GM12878 (cell line): ENCODE results near the gene CRYL1. TPM values are rescaled to one million over a fixed set of nuclear protein-coding genes. Genes with fewer than 3 reads are reported as not detected.

Experiments
- ATAC-seq: fragments of 200-7000 bp; cut with Tn5 transposase; 3 replicates; pipeline ENCODE4 v1.9.1; 2020; ENCODE audit warnings: mild to moderate bottlenecking, moderate library complexity
- BruUV-seq: library from RNA; stranded (reverse); fragments of 400-500 nt; replicated peaks from 2 replicates; lab custom pipeline; 2021; lab: Mats Ljungman, UMichigan
- CTCF ChIA-PET: fragments of 300-600 bp; sonication (Branson Sonifier 250); formaldehyde crosslinking; extraction: SDS; loops from one replicate; lab custom pipeline; 2021; ENCODE audit warnings: inconsistent platforms; lab: Yijun Ruan, JAX
- POLR2A ChIA-PET: fragments of 350-600 bp; formaldehyde crosslinking; extraction: SDS; loops from one replicate; lab custom pipeline; 2021; ENCODE audit warnings: inconsistent platforms; lab: Charles Lee
- RAD21 ChIA-PET: fragments of 300-600 bp; sonication (Branson Sonifier 250); formaldehyde crosslinking; loops from one replicate; lab custom pipeline; 2023; ENCODE audit warnings: antibody characterized with exemption; ENCODE audit not compliant: unreplicated experiment; lab: Charles Lee
- SMC1A ChIA-PET: fragments of 300-600 bp; sonication (Branson Sonifier 250); formaldehyde crosslinking; loops from one replicate; lab custom pipeline; 2023; ENCODE audit not compliant: unreplicated experiment, uncharacterized antibody; lab: Charles Lee
- DNase-seq: peaks from one replicate; pipeline ENCODE4 v3.0.0-alpha.2; 2011; ENCODE audit warnings: low read depth, low spot score
- FAIRE-seq: peaks from 3 replicates; lab custom pipeline; 2011; peaks lifted over from hg19 to GRCh38; lab: Jason Lieb, UNC
- H2AFZ ChIP-seq: 2 replicates; pipeline ENCODE4 v1.6.0; 2011; ENCODE audit warnings: low read depth, low read length, control low read depth; ENCODE audit not compliant: control insufficient read depth
- H3K27ac ChIP-seq: 2 replicates; pipeline ENCODE4 v1.5.1; 2011; ENCODE audit warnings: control low read depth; ENCODE audit not compliant: control insufficient read depth, insufficient read depth
- H3K27me3 ChIP-seq, 2 experiments: replicated peaks in 1 of 2; 2 replicates each; pipeline versions ENCODE4 v1.6.0 to v1.6.1; 2011; ENCODE audit warnings: low read length in 1 of 2; ENCODE audit not compliant: control insufficient read depth in 2 of 2, insufficient read depth in 2 of 2
- H3K36me3 ChIP-seq, 2 experiments: 2 replicates each; pipeline ENCODE4 v1.5.1; 2011; ENCODE audit warnings: low read length in 1 of 2; ENCODE audit not compliant: control insufficient read depth in 2 of 2, insufficient read depth in 2 of 2
- H3K4me1 ChIP-seq: 2 replicates; pipeline ENCODE4 v1.6.1; 2011; ENCODE audit warnings: mild to moderate bottlenecking, low read length, moderate library complexity, mixed read lengths; ENCODE audit not compliant: control insufficient read depth, insufficient read depth
- H3K4me2 ChIP-seq: 2 replicates; pipeline ENCODE4 v1.6.0; 2011; ENCODE audit warnings: control low read depth; ENCODE audit not compliant: control insufficient read depth, insufficient read depth
- H3K4me3 ChIP-seq: fragments of 200-600 bp; sonication (generic); 2 replicates; pipeline ENCODE4 v1.5.1; 2016
- H3K79me2 ChIP-seq: 2 replicates; pipeline ENCODE4 v1.6.0; 2011; ENCODE audit warnings: low read length; ENCODE audit not compliant: control insufficient read depth, insufficient read depth
- H3K9ac ChIP-seq: 2 replicates; pipeline ENCODE4 v1.8.0; 2011; ENCODE audit warnings: low read length, control low read depth, mixed read lengths; ENCODE audit not compliant: control insufficient read depth, insufficient read depth
- H3K9me3 ChIP-seq: replicated peaks from 3 replicates; pipeline ENCODE4 v1.5.1; 2011; ENCODE audit warnings: mild to moderate bottlenecking, low read length; ENCODE audit not compliant: control insufficient read depth, insufficient read depth
- H4K20me1 ChIP-seq: 2 replicates; pipeline ENCODE4 v1.6.0; 2011; ENCODE audit not compliant: control insufficient read depth, insufficient read depth
- ATF7 ChIP-seq: fragments of 450-650 bp; IDR thresholded peaks from 2 replicates; pipeline ENCODE4 v1.6.1; 2016; ENCODE audit warnings: low read depth, mild to moderate bottlenecking
- BCL3 ChIP-seq: IDR thresholded peaks from 2 replicates; pipeline ENCODE4 v1.6.1; 2011; ENCODE audit warnings: borderline replicate concordance, low read depth, mild to moderate bottlenecking, moderate library complexity, low read length; ENCODE audit not compliant: insufficient read depth, poor library complexity, severe bottlenecking
- GABPA ChIP-seq: IDR thresholded peaks from 2 replicates; pipeline ENCODE4 v1.6.1; 2014; ENCODE audit warnings: antibody characterized with exemption, low read depth, mild to moderate bottlenecking, inconsistent platforms
- PBX3 ChIP-seq: IDR thresholded peaks from 2 replicates; pipeline ENCODE4 v1.6.1; 2011; ENCODE audit warnings: mild to moderate bottlenecking, low read depth, low read length, moderate library complexity; ENCODE audit not compliant: insufficient replicate concordance
- STAT1 ChIP-seq: fragments of 450-650 bp; conservative IDR thresholded peaks from 2 replicates; pipeline ENCODE4 v1.6.1; 2014; ENCODE audit warnings: antibody characterized with exemption, mild to moderate bottlenecking
- ZNF687 ChIP-seq: fragments of 450-650 bp; IDR thresholded peaks from 2 replicates; pipeline ENCODE4 v1.6.1; 2017; ENCODE audit warnings: mild to moderate bottlenecking, moderate library complexity
- WGBS: methylation state at CpG from one replicate; pipeline ENCODE4 v1.1.6; 2016; ENCODE audit warnings: low lambda C conversion rate; ENCODE audit not compliant: insufficient replicate concordance, insufficient coverage; ENCODE audit errors: missing lambda C conversion rate; 5-methylcytosine and 5-hydroxymethylcytosine counted together
- in situ Hi-C: fragments of 300-500 bp; cut with MboI; formaldehyde crosslinking; loops from 9 replicates; pipeline ENCODE4 v1.14.3; 2018; ENCODE audit warnings: mixed read lengths
- intact Hi-C: fragments of 100-400 bp; cut with micrococcal nuclease; formaldehyde crosslinking; loops from one replicate; pipeline ENCODE4 v1.14.2; 2022; ENCODE audit not compliant: unreplicated experiment
- polyA plus RNA-seq, 11 experiments: library from polyadenylated mRNA; depleted of rRNA in 4 of 11; unstranded in 6 of 11; stranded (reverse) in 5 of 11; fragments of >200 nt; fragmentation: Nextera tagmentation in 4 of 11; fragmentation: Illumina TruSeq in 1 of 11; extraction: Ambion mirVana in 4 of 11; extraction: Trizol in 1 of 11; gene quantifications; 1 replicate in 1 of 11; 2 replicates in 10 of 11; pipeline versions ENCODE4 v1.2.1 to v1.2.3, GENCODE V29; 2011 to 2016; ENCODE audit warnings: inconsistent platforms in 2 of 11, missing spikeins in 2 of 11, low read depth in 1 of 11
- total RNA-seq, 4 experiments: library from RNA; depleted of rRNA in 3 of 4; stranded (reverse); fragments of >200 nt in 3 of 4; fragmentation: Illumina TruSeq in 1 of 4; extraction: Trizol in 1 of 4; gene quantifications; 2 replicates each; pipeline versions ENCODE4 v1.2.1 to v1.2.3, GENCODE V29; 2013 to 2021

CRYL1 gene
- total and polyA plus RNA-seq, 10 of the 15 experiments (the other 5 are each of a cell fraction or from before 2014, with no cell fraction given): 5.5 to 36.7 (median 12.2) TPM

DNA sequence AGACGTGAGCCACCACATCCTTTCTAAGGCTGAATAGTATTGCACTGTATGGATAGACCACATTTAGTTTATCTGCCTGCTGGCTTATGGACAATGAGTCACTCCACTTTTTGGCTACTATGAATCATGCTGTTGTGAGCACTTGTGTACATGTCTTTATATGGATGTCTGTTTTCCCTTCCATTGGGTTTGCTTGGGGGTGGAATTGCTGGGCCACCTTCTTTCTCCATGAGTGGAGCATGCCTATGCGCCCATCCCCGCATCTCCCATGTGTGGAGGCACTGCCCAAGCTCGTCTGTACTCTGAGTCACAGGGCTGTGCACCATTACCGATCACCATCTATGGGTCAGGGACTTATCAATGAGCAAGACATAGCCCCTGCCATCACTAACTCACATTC lies 166.3 kb downstream of the CRYL1 start:
- ChIA-PET SMC1A (no interaction called here), RAD21 (no interaction called here), POLR2A (no interaction called here), CTCF (no interaction called here)
- no peaks in the 10 kb centered on the region for H3K79me2 ChIP-seq
- in situ Hi-C loops (no loop called here), intact Hi-C loops (no loop called here)
- H3K9me3 ChIP-seq: no peaks in the 10 kb centered on the region
- H4K20me1 ChIP-seq: no peaks in the 10 kb centered on the region
- no peaks in the 10 kb centered on the region for H3K36me3 ChIP-seq
- no peak for TF ChIP-seq GABPA
- peak; percentile 74 for TF ChIP-seq BCL3
- TF ChIP-seq PBX3: peak; percentile 22
- no peak for TF ChIP-seq ZNF687
- TF ChIP-seq ATF7: no peak
- no peak for TF ChIP-seq STAT1
- no peak overlapping the region for H3K9ac ChIP-seq
- no peak for FAIRE-seq
- H3K27ac ChIP-seq: no peak overlapping the region
- no peaks in the 10 kb centered on the region for H3K27me3 ChIP-seq
- H3K4me1 ChIP-seq: no peaks in the 10 kb centered on the region
- no peak overlapping the region for H2AFZ ChIP-seq
- no peak overlapping the region for H3K4me3 ChIP-seq
- no TSS peak for BruUV-seq
- ATAC-seq: no peak
- no peak overlapping the region for H3K4me2 ChIP-seq
- 54% methylated on average over 5 of the region's 5 CpGs for whole genome bisulfite sequencing
- DNase-seq: no peak
